K562 (cell line): Measurements from ENCODE around the gene GIPR. TPM values are rescaled to one million over a fixed set of nuclear protein-coding genes. Genes with fewer than 3 reads are reported as not detected.

ENCODE experiments used
- ATAC-seq: fragments of 200-7000 bp; cut with Tn5 transposase; 3 replicates; pipeline ENCODE4 v1.9.1; 2020; ENCODE audit warnings: moderate library complexity
- BruUV-seq: library from RNA; stranded (reverse); fragments of 400-500 nt; replicated peaks from 2 replicates; lab custom pipeline; 2021; lab: Mats Ljungman, UMichigan
- CTCF ChIA-PET: fragments of 300-600 bp; formaldehyde crosslinking; extraction: SDS; loops from one replicate; lab custom pipeline; 2021; ENCODE audit warnings: low intra/inter-chr PET ratio; lab: Yijun Ruan, JAX
- POLR2A ChIA-PET: fragments of 300-600, 350-650 bp; sonication (Branson Sonifier 250); formaldehyde crosslinking; extraction: SDS; loops from one replicate; lab custom pipeline; 2021; ENCODE audit warnings: antibody characterized with exemption, inconsistent platforms; lab: Yijun Ruan, JAX
- DNase-seq, 4 experiments: peaks; one replicate each; pipeline versions ENCODE4 v3.0.0 to v3.0.0-alpha.2; 2011 to 2018; ENCODE audit warnings: low spot score in 3 of 4, mixed read lengths in 3 of 4; ENCODE audit errors: extremely low read depth in 1 of 4
- FAIRE-seq: peaks from 2 replicates; lab custom pipeline; 2011; peaks lifted over from hg19 to GRCh38; lab: Jason Lieb, UNC
- H2AFZ ChIP-seq: 2 replicates; pipeline ENCODE4 v1.6.0; 2011; ENCODE audit warnings: low read depth, low read length, control low read depth, inconsistent platforms
- H3K27ac ChIP-seq: fragments of 200-600 bp; 3 replicates; pipeline ENCODE4 v1.8.0; 2011; ENCODE audit warnings: low read depth, mild to moderate bottlenecking, control low read depth, inconsistent platforms, low read length, moderate library complexity, mixed read lengths; ENCODE audit errors: extremely low read depth
- H3K27me3 ChIP-seq, 2 experiments: fragments of 300-600 bp in 1 of 2; 2 replicates in 1 of 2; 3 replicates in 1 of 2; pipeline versions ENCODE4 v1.6.0 to v1.8.0; 2011; ENCODE audit warnings: inconsistent platforms in 2 of 2, low read length in 2 of 2, mild to moderate bottlenecking in 1 of 2, mixed read lengths in 1 of 2, moderate library complexity in 1 of 2; ENCODE audit not compliant: control insufficient read depth in 2 of 2, insufficient read depth in 2 of 2
- H3K36me3 ChIP-seq: fragments of 300-600 bp; 3 replicates; pipeline ENCODE4 v1.8.0; 2011; ENCODE audit warnings: mild to moderate bottlenecking, low read length, inconsistent platforms; ENCODE audit not compliant: control insufficient read depth, insufficient read depth
- H3K4me1 ChIP-seq, 2 experiments: fragments of 200-600 bp in 1 of 2; replicated peaks in 1 of 2; 2 replicates in 1 of 2; 3 replicates in 1 of 2; pipeline versions ENCODE4 v1.5.1 to v1.8.0; 2011; ENCODE audit warnings: inconsistent platforms in 2 of 2, low read length in 2 of 2, mild to moderate bottlenecking in 1 of 2, mixed read lengths in 1 of 2, moderate library complexity in 1 of 2; ENCODE audit not compliant: control insufficient read depth in 2 of 2, insufficient read depth in 2 of 2
- H3K4me2 ChIP-seq: 2 replicates; pipeline ENCODE4 v1.6.1; 2011; ENCODE audit warnings: low read length, control low read depth, inconsistent platforms, mixed read lengths; ENCODE audit not compliant: insufficient read depth
- H3K4me3 ChIP-seq: fragments of 200-600 bp; sonication (generic), shearing (Covaris generic); 2 replicates; pipeline ENCODE4 v1.5.1; 2016; ENCODE audit warnings: control low read depth, inconsistent platforms
- H3K79me2 ChIP-seq: fragments of 200-600 bp; 3 replicates; pipeline ENCODE4 v1.8.0; 2011; ENCODE audit warnings: low read length, inconsistent platforms; ENCODE audit not compliant: control insufficient read depth, insufficient read depth
- H3K9ac ChIP-seq, 2 experiments: 2 replicates each; pipeline versions ENCODE4 v1.6.0 to v1.6.1; 2011; ENCODE audit warnings: low read depth in 2 of 2, low read length in 2 of 2, control low read depth in 1 of 2, inconsistent platforms in 1 of 2, mild to moderate bottlenecking in 1 of 2, mixed read lengths in 1 of 2; ENCODE audit not compliant: insufficient read depth in 1 of 2
- H3K9me1 ChIP-seq: one replicate; pipeline ENCODE4 v1.6.0; 2011; ENCODE audit warnings: inconsistent platforms, mild to moderate bottlenecking, low read length, moderate library complexity; ENCODE audit not compliant: control insufficient read depth, insufficient read depth
- H3K9me3 ChIP-seq: replicated peaks from 2 replicates; pipeline ENCODE4 v1.5.1; 2011; ENCODE audit warnings: low read depth, low read length, inconsistent platforms; ENCODE audit not compliant: control insufficient read depth, insufficient read depth
- H4K20me1 ChIP-seq: replicated peaks from 2 replicates; pipeline ENCODE4 v1.6.1; 2011; ENCODE audit warnings: low read length, inconsistent platforms, mixed read lengths; ENCODE audit not compliant: control insufficient read depth, insufficient read depth
- HDAC1 ChIP-seq, 2 experiments: fragments of 450-650 bp; IDR thresholded peaks; 2 replicates each; pipeline ENCODE4 v1.6.1; 2016 to 2017; ENCODE audit warnings: inconsistent platforms in 1 of 2, mild to moderate bottlenecking in 1 of 2, moderate library complexity in 1 of 2
- JUNB ChIP-seq: fragments of 450-650 bp; formaldehyde crosslinking; conservative IDR thresholded peaks from 2 replicates; pipeline ENCODE4 v1.4.0; 2020; ENCODE audit warnings: mild to moderate bottlenecking
- PHB2 ChIP-seq: fragments of 450-650 bp; IDR thresholded peaks from 2 replicates; pipeline ENCODE4 v1.6.1; 2017; ENCODE audit warnings: low read depth
- TCF7L2 ChIP-seq: fragments of 150-350 bp; IDR thresholded peaks from 2 replicates; pipeline ENCODE4 v1.6.1; 2016; ENCODE audit warnings: low read depth, mild to moderate bottlenecking, low read length, moderate library complexity
- ZFP36 ChIP-seq: fragments of 150-350 bp; IDR thresholded peaks from 2 replicates; pipeline ENCODE4 v1.6.1; 2018; ENCODE audit warnings: low read length, low read depth; ENCODE audit not compliant: partially characterized antibody
- ZNF143 ChIP-seq: sonication (generic); formaldehyde crosslinking; IDR thresholded peaks from 2 replicates; pipeline ENCODE4 v1.9.0; 2022; ENCODE audit warnings: mild to moderate bottlenecking, missing genetic modification reagents
- ZNF280B ChIP-seq: fragments of 250-450 bp; sonication (Bioruptor Pico); IDR thresholded peaks from 2 replicates; pipeline ENCODE4 v1.5.1; 2021; ENCODE audit warnings: mild to moderate bottlenecking
- ZNF407 ChIP-seq: fragments of 450-650 bp; IDR thresholded peaks from 2 replicates; pipeline ENCODE4 v1.6.1; 2016; ENCODE audit warnings: low read depth
- WGBS: fragments of 100-300 bp; shearing (Covaris generic); methylation state at CpG from one replicate; pipeline ENCODE4 v1.1.6; 2016; ENCODE audit warnings: low coverage, mixed read lengths; ENCODE audit not compliant: insufficient coverage; ENCODE audit errors: missing lambda C conversion rate; 5-methylcytosine and 5-hydroxymethylcytosine counted together
- in situ Hi-C: fragments of 300-500 bp; cut with MboI; formaldehyde crosslinking; loops from 4 replicates; pipeline ENCODE4 v1.15.0; 2018; ENCODE audit warnings: inconsistent platforms, mixed read lengths
- intact Hi-C: fragments of 100-400 bp; cut with micrococcal nuclease; formaldehyde crosslinking; loops from 2 replicates; pipeline ENCODE4 v1.14.2; 2022
- polyA plus RNA-seq, 8 experiments: library from polyadenylated mRNA; depleted of rRNA in 4 of 8; stranded (reverse) in 5 of 8; unstranded in 3 of 8; fragments of >200 nt; fragmentation: Nextera tagmentation in 2 of 8; fragmentation: Illumina TruSeq in 1 of 8; extraction: Ambion mirVana in 2 of 8; extraction: Trizol in 1 of 8; gene quantifications; 2 replicates each; pipeline versions ENCODE4 v1.2.1 to v1.2.3, GENCODE V29; 2011 to 2014; ENCODE audit warnings: inconsistent platforms in 1 of 8, missing spikeins in 1 of 8
- total RNA-seq, 7 experiments: library from RNA; depleted of rRNA in 6 of 7; stranded (reverse); fragments of >200 nt in 6 of 7; fragmentation: Illumina TruSeq in 2 of 7; extraction: Trizol in 2 of 7; gene quantifications; 2 replicates each; pipeline versions ENCODE4 v1.2.1 to v1.2.3, GENCODE V29; 2011 to 2021; ENCODE audit warnings: low replicate concordance in 1 of 7
- TF ChIP-seq, protein P1 (sequence below): IDR thresholded peaks from 2 replicates; pipeline ENCODE4 v1.6.1; 2012; ENCODE audit warnings: low read depth, low read length, improper control_type of control experiment, borderline replicate concordance

Gene GIPR
- total and polyA plus RNA-seq, 9 of the 15 experiments (the other 6 are each of a cell fraction or from before 2014, with no cell fraction given): 2.2 to 26.8 (median 12.7) TPM

GRCh38 chr19:45701676-45702075 lies 33.7 kb downstream of the GIPR start:
- Histone ChIP-seq H3K79me2 (no peaks in the 10 kb centered on the region; the same call in 2 of the 3 replicates), H3K4me3 (no peak overlapping the region), H3K9ac (no peak overlapping the region), H3K36me3 (peaks cover 41% of the 10 kb centered on the region; the same call in 2 of the 3 replicates), H2AFZ (no peak overlapping the region), H3K27ac (no peak overlapping the region), H3K4me2 (no peak overlapping the region), H3K4me1 (peaks cover 0 to 4% of the 10 kb centered on the region in 2 experiments; a peak in 2 of 5 replicates), H4K20me1 (no peaks in the 10 kb centered on the region), H3K9me1 (no peaks in the 10 kb centered on the region), H3K9me3 (no peaks in the 10 kb centered on the region), H3K27me3 (no peaks in the 10 kb centered on the region)
- no peak for DNase-seq
- TF ChIP-seq, protein P1, sequence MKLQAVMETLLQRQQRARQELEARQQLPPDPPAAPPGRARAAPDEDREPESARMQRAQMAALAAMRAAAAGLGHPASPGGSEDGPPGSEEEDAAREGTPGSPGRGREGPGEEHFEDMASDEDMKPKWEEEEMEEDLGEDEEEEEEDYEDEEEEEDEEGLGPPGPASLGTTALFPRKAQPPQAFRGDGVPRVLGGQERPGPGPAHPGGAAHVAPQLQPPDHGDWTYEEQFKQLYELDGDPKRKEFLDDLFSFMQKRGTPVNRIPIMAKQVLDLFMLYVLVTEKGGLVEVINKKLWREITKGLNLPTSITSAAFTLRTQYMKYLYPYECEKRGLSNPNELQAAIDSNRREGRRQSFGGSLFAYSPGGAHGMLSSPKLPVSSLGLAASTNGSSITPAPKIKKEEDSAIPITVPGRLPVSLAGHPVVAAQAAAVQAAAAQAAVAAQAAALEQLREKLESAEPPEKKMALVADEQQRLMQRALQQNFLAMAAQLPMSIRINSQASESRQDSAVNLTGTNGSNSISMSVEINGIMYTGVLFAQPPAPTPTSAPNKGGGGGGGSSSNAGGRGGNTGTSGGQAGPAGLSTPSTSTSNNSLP: no peak
- TF ChIP-seq HDAC1 (IDR thresholded peaks at IDR 0.05): no peak
- TF ChIP-seq PHB2: no peak
- TF ChIP-seq JUNB (CRISPR knock-in tag): no peak
- TF ChIP-seq ZNF280B (CRISPR knock-in tag): no peak
- no peak for TF ChIP-seq ZNF143 (CRISPR knock-in tag)
- no peak for TF ChIP-seq TCF7L2
- TF ChIP-seq ZNF407: no peak
- TF ChIP-seq ZFP36: no peak
- POLR2A ChIA-PET: interaction anchor here (1.0 to 6.0 kb wide), 5 partner anchors 10 to 23 kb away, joined by 3 to 46 read pairs (median 5); partner anchors contain the start of gene SNRPD2
- intact Hi-C loops (no loop called here), in situ Hi-C loops (no loop called here)
- CTCF ChIA-PET: no interaction called here
- WGBS: 70% methylated on average over 5 of the region's 7 CpGs
- no peak for ATAC-seq
- no TSS peak for BruUV-seq
- no peak for FAIRE-seq
